Panc1 (cell line): Measurements from ENCODE around the gene AGBL2.
"Not testable (repeated sequence)": the region's sequence is repeated elsewhere in the genome, so short reads cannot be mapped to it uniquely, and the experiment has no call there.

Source experiments
- CTCF ChIP-seq: fragments of 450-650 bp; IDR thresholded peaks from 2 replicates; pipeline ENCODE4 v1.5.1; 2017; ENCODE audit warnings: mild to moderate bottlenecking
- POLR2AphosphoS5 ChIP-seq: IDR thresholded peaks from 2 replicates; pipeline ENCODE4 v1.6.1; 2012; ENCODE audit warnings: mild to moderate bottlenecking, low read depth, low read length, moderate library complexity
- REST ChIP-seq, 2 experiments: IDR thresholded peaks; 2 replicates each; pipeline ENCODE4 v1.6.1; 2011 to 2012; ENCODE audit warnings: low read depth in 2 of 2, control low read depth in 1 of 2, low read length in 1 of 2, mild to moderate bottlenecking in 1 of 2, moderate library complexity in 1 of 2; ENCODE audit not compliant: insufficient read depth in 1 of 2

- TF ChIP-seq CTCF; POLR2AphosphoS5; REST (IDR thresholded peaks at IDR 0.05; ENCODE audit: insufficient read depth in 1 of 2, low read depth in 2 of 2, low read length in 1 of 2): not testable (repeated sequence)
Measured at GRCh38 chr11:47640506-47640905, 74.7 kb downstream of the AGBL2 start.
